ENCODE measurements around the gene SLC7A11. TPM values are rescaled to one million over a fixed set of nuclear protein-coding genes. Genes with fewer than 3 reads are reported as not detected.

Gene SLC7A11
- total and polyA plus RNA-seq, 2 donors (not counting 1 experiment from before 2014, with no cell fraction given): 9.6 to 74.8 TPM

DNA sequence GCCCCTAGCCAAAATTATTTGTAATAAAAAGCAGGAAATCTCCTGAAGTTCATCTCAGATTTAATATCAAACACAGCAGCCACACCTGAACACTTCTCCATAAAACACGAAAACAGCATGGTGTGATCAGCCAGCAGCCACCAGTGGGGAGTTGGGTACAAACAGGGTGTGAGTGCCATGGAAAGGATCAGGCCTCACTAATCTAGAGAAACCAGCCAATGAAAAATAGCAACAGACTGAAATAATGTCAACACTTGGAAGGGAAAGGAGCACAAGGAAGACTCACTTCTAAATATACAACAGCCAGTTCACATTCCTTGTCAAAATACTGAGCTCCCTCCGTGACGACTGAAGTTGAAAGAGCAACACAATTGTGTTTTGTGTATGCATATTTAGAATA is 46.0 kb downstream of the SLC7A11 start:
- H3K4me2 ChIP-seq (ENCODE audit: extremely low read depth, insufficient read depth, low read length): no peak overlapping the region
- no peaks in the 10 kb centered on the region for H3K4me1 ChIP-seq (ENCODE audit: control insufficient read depth, extremely low read depth, insufficient read depth, low read length)
- no peaks in the 10 kb centered on the region for H3K36me3 ChIP-seq (ENCODE audit: control insufficient read depth, insufficient read depth, low read length)
- no peaks in the 10 kb centered on the region for H3K9me3 ChIP-seq (ENCODE audit: control insufficient read depth, insufficient read depth, low read depth, low read length)
- H4K20me1 ChIP-seq (ENCODE audit: control insufficient read depth, extremely low read depth, insufficient read depth, low read length): no peaks in the 10 kb centered on the region
- H3K79me2 ChIP-seq (ENCODE audit: control insufficient read depth, insufficient read depth, low read length): no peaks in the 10 kb centered on the region
- no peak overlapping the region for H3K9ac ChIP-seq (ENCODE audit: insufficient read depth, low read length)
- no peak overlapping the region for H3K4me3 ChIP-seq (replicated peaks in 1 of 4; ENCODE audit: control extremely low read depth in 1 of 4, insufficient read depth in 1 of 4, low read depth in 3 of 4, low read length in 4 of 4)
- H2AFZ ChIP-seq (ENCODE audit: low read length): no peak overlapping the region
- H3K27ac ChIP-seq (ENCODE audit: insufficient read depth, low read length): no peak overlapping the region
- H3K27me3 ChIP-seq (ENCODE audit: control insufficient read depth, insufficient read depth, low read length): no peaks in the 10 kb centered on the region
- no peak for DNase-seq (ENCODE audit: low read depth in 2 of 2)
- TF ChIP-seq EZH2 (IDR thresholded peaks at IDR 0.05; ENCODE audit: low read length, missing control alignments): no peak
- TF ChIP-seq CTCF (conservative IDR thresholded peaks at IDR 0.05 in 1 of 2, IDR thresholded peaks at IDR 0.05 in 1 of 2; ENCODE audit: low read depth in 1 of 2, low read length in 2 of 2): no peak

GRCh38 chr4:138193963-138194362 is 48.2 kb downstream of the SLC7A11 start:
- Histone ChIP-seq H3K4me3 (replicated peaks in 1 of 4; ENCODE audit: control extremely low read depth in 1 of 4, insufficient read depth in 1 of 4, low read depth in 3 of 4, low read length in 4 of 4) (no peak overlapping the region), H3K9me3 (ENCODE audit: control insufficient read depth, insufficient read depth, low read depth, low read length) (no peaks in the 10 kb centered on the region), H4K20me1 (ENCODE audit: control insufficient read depth, extremely low read depth, insufficient read depth, low read length) (no peaks in the 10 kb centered on the region), H3K27ac (ENCODE audit: insufficient read depth, low read length) (no peak overlapping the region), H3K9ac (ENCODE audit: insufficient read depth, low read length) (no peak overlapping the region), H3K27me3 (ENCODE audit: control insufficient read depth, insufficient read depth, low read length) (no peaks in the 10 kb centered on the region), H3K79me2 (ENCODE audit: control insufficient read depth, insufficient read depth, low read length) (no peaks in the 10 kb centered on the region), H3K4me1 (ENCODE audit: control insufficient read depth, extremely low read depth, insufficient read depth, low read length) (no peaks in the 10 kb centered on the region), H2AFZ (ENCODE audit: low read length) (no peak overlapping the region), H3K4me2 (ENCODE audit: extremely low read depth, insufficient read depth, low read length) (no peak overlapping the region), H3K36me3 (ENCODE audit: control insufficient read depth, insufficient read depth, low read length) (no peaks in the 10 kb centered on the region)
- no peak for DNase-seq (ENCODE audit: low read depth in 2 of 2)
- no peak for TF ChIP-seq EZH2 (IDR thresholded peaks at IDR 0.05; ENCODE audit: low read length, missing control alignments)
- no peak for TF ChIP-seq CTCF (conservative IDR thresholded peaks at IDR 0.05 in 1 of 2, IDR thresholded peaks at IDR 0.05 in 1 of 2; ENCODE audit: low read depth in 1 of 2, low read length in 2 of 2)

- TF ChIP-seq CTCF (conservative IDR thresholded peaks at IDR 0.05 in 1 of 2, IDR thresholded peaks at IDR 0.05 in 1 of 2; ENCODE audit: low read depth in 1 of 2, low read length in 2 of 2) (no peak), EZH2 (IDR thresholded peaks at IDR 0.05; ENCODE audit: low read length, missing control alignments) (no peak)
- Histone ChIP-seq H3K4me2 (ENCODE audit: extremely low read depth, insufficient read depth, low read length) (no peak overlapping the region), H3K79me2 (ENCODE audit: control insufficient read depth, insufficient read depth, low read length) (no peaks in the 10 kb centered on the region), H3K9me3 (ENCODE audit: control insufficient read depth, insufficient read depth, low read depth, low read length) (no peaks in the 10 kb centered on the region), H3K4me1 (ENCODE audit: control insufficient read depth, extremely low read depth, insufficient read depth, low read length) (no peaks in the 10 kb centered on the region), H3K9ac (ENCODE audit: insufficient read depth, low read length) (no peak overlapping the region), H3K36me3 (ENCODE audit: control insufficient read depth, insufficient read depth, low read length) (no peaks in the 10 kb centered on the region), H3K4me3 (replicated peaks in 1 of 4; ENCODE audit: control extremely low read depth in 1 of 4, insufficient read depth in 1 of 4, low read depth in 3 of 4, low read length in 4 of 4) (no peak overlapping the region), H3K27ac (ENCODE audit: insufficient read depth, low read length) (no peak overlapping the region), H4K20me1 (ENCODE audit: control insufficient read depth, extremely low read depth, insufficient read depth, low read length) (no peaks in the 10 kb centered on the region), H3K27me3 (ENCODE audit: control insufficient read depth, insufficient read depth, low read length) (no peaks in the 10 kb centered on the region), H2AFZ (ENCODE audit: low read length) (no peak overlapping the region)
- peak in 1 of 2 donors; percentile 64 for DNase-seq (ENCODE audit: low read depth in 2 of 2)
These were observed 50.0 kb downstream of the SLC7A11 start for GRCh38 chr4:138192113-138192512.
